Nasal cavity respiratory epithelium epithelial cell of viscerocranial mucosa (primary cell): ENCODE data around the gene BIK. TPM values are rescaled to one million over a fixed set of nuclear protein-coding genes. Genes with fewer than 3 reads are reported as not detected.

Source experiments
- total RNA-seq: library from RNA; depleted of rRNA; stranded (reverse); fragments of >200 nt; gene quantifications from 2 replicates; pipeline ENCODE4 v1.2.3, GENCODE V29; 2014

Gene BIK
- 22.9 and 30.5 TPM in 2 replicates for total RNA-seq

GRCh38 chr22:43110444-43110926 is at the start of gene BIK:
Gene BIK (plus strand): TSS chr22:43110750. CDS start chr22:43124023, 13,273 bp downstream.

GRCh38 chr22:43088984-43089717 is 21.4 kb upstream of the BIK start, which contains the start of gene TTLL1:
Gene TTLL1 (minus strand): TSS chr22:43089391. CDS start chr22:43075586, 13,805 bp downstream.

GRCh38 chr22:43142880-43143562 is 32.5 kb downstream of the BIK start, which contains the start of gene MCAT:
Gene MCAT (minus strand): TSS chr22:43143398. CDS start chr22:43143348, 50 bp downstream.

GRCh38 chr22:43151251-43152002 is 40.9 kb downstream of the BIK start, which contains the start of gene TSPO:
Gene TSPO (plus strand): TSS chr22:43151559. CDS start chr22:43159239, 7,680 bp downstream.

Other genes with a start within 250 kb of the BIK start
- gene PACSIN2, start 95.6 kb upstream of the BIK start, total RNA-seq, result 37.6 and 85.8 TPM in 2 replicates
- gene TTLL1, start 21.4 kb upstream of the BIK start, total RNA-seq, result 8.2 and 13.0 TPM in 2 replicates
- 12.0 and 12.9 TPM in 2 replicates for gene MCAT, start 32.6 kb downstream of the BIK start, total RNA-seq
- 172 and 323 TPM in 2 replicates for gene TSPO, start 40.8 kb downstream of the BIK start, total RNA-seq
- gene TTLL12, start 76.4 kb downstream of the BIK start, total RNA-seq, result 55.0 and 94.5 TPM in 2 replicates
- gene SCUBE1, start 232.6 kb downstream of the BIK start, total RNA-seq, result not detected in 2 replicates